UCSD-AML1 (cell line): Measurements from ENCODE around the gene MPST.
"Not testable (repeated sequence)": the region's sequence is repeated elsewhere in the genome, so short reads cannot be mapped to it uniquely, and the experiment has no call there.

Experiments used
- DNase-seq: peaks from one replicate; lab custom pipeline; 2025; ENCODE audit not compliant: unreplicated experiment; lab: John Stamatoyannopoulos, UW

Gene MPST

GRCh38 chr22:37059876-37060449 lies 40.4 kb downstream of the MPST start:
- DNase-seq, result no peak

GRCh38 chr22:37060801-37061610 lies 41.5 kb downstream of the MPST start:
- DNase-seq, result no peak

GRCh38 chr22:37061611-37062375 lies 42.3 kb downstream of the MPST start:
- DNase-seq, result no peak

- DNase-seq, result no peak
Observed at GRCh38 chr22:37062376-37062675, 42.8 kb downstream of the MPST start.

- DNase-seq, result no peak
Observed at GRCh38 chr22:37062702-37063381, 43.3 kb downstream of the MPST start.

GRCh38 chr22:37063431-37064420 lies 44.2 kb downstream of the MPST start:
- no peak for DNase-seq

- DNase-seq, result no peak
Observed at GRCh38 chr22:37064553-37064952, 45.0 kb downstream of the MPST start.

GRCh38 chr22:37065180-37065579 lies 45.6 kb downstream of the MPST start:
- no peak for DNase-seq

- no peak for DNase-seq
Observed at GRCh38 chr22:37065961-37066360, 46.4 kb downstream of the MPST start.

GRCh38 chr22:37067428-37067827 lies 47.9 kb downstream of the MPST start:
- no peak for DNase-seq

- DNase-seq, result no peak
Observed at GRCh38 chr22:37068859-37069258, 49.3 kb downstream of the MPST start.

GRCh38 chr22:37069319-37069718 lies 49.8 kb downstream of the MPST start:
- DNase-seq, result no peak

GRCh38 chr22:37069719-37070118 lies 50.2 kb downstream of the MPST start:
- DNase-seq, result no peak

- no peak for DNase-seq
Observed at GRCh38 chr22:37070334-37070733, 50.8 kb downstream of the MPST start.

- DNase-seq, result no peak
Observed at GRCh38 chr22:37070744-37071143, 51.2 kb downstream of the MPST start.

- DNase-seq, result not testable (repeated sequence)
Observed at GRCh38 chr22:37071850-37072592, 52.5 kb downstream of the MPST start.

GRCh38 chr22:37072673-37073072 lies 53.1 kb downstream of the MPST start:
- DNase-seq, result no peak

- no peak for DNase-seq
Observed at GRCh38 chr22:37074537-37074936, 55.0 kb downstream of the MPST start.

- DNase-seq, result no peak
Observed at GRCh38 chr22:37075046-37075445, 55.5 kb downstream of the MPST start.
